Measurements from ENCODE around the gene KRTAP4-2.
"Not testable (repeated sequence)": the region's sequence is repeated elsewhere in the genome, so short reads cannot be mapped to it uniquely, and the experiment has no call there.

KRTAP4-2 gene

DNA sequence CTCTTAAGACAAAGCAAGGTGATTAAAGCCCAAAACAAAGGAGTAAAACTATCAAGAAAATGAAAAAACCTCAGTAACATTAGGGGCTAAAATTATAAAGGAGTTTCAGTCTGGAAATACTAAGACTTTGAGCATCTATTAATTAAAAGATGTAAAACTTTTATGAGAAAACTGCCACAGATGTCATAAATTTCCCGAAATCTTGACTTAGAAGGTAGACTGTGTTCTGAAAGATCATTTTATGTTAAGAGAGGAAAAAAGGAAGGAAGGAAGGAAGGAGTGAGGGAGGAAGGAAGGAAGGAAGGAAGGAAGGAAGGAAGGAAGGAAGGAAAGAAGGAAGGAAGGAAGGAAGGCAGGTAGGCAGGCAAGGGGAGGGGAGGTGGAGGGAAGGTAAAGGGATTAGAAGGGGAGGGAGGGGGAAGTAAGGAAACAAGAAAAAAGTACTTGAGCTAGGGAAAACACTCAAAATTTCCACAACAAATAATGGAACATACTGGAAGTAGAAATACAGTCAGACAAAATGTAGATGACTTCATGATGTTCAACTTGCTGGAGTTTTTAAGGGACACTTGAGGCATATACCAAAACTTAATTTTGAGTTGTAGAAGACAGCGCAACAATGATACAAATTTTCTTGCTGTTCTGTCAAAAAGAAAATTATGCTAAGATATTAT, 30.4 kb downstream of the KRTAP4-2 start:
- TF ChIP-seq, protein P1, sequence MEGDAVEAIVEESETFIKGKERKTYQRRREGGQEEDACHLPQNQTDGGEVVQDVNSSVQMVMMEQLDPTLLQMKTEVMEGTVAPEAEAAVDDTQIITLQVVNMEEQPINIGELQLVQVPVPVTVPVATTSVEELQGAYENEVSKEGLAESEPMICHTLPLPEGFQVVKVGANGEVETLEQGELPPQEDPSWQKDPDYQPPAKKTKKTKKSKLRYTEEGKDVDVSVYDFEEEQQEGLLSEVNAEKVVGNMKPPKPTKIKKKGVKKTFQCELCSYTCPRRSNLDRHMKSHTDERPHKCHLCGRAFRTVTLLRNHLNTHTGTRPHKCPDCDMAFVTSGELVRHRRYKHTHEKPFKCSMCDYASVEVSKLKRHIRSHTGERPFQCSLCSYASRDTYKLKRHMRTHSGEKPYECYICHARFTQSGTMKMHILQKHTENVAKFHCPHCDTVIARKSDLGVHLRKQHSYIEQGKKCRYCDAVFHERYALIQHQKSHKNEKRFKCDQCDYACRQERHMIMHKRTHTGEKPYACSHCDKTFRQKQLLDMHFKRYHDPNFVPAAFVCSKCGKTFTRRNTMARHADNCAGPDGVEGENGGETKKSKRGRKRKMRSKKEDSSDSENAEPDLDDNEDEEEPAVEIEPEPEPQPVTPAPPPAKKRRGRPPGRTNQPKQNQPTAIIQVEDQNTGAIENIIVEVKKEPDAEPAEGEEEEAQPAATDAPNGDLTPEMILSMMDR (IDR thresholded peaks at IDR 0.05; ENCODE audit: borderline replicate concordance, insufficient read depth, low read depth, low read length), result no peak

DNA sequence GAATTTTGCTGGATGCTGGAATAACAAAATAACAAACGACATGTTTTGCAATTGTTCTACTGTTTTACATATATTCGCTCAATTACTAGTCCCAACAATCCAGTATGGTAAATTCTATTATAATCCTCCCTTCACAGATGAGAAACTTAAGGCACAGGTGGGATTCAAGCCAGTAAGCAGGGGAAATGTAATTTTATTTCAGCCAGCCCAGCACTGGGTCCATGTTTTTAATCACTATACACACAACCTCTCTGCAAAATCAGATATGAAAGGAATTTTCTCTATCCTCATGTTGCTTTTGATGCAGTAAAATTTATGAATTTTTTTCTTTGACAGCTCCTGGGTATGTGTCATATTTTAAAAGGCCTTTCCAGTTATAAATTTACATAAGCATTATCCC, 32.8 kb downstream of the KRTAP4-2 start:
- TF ChIP-seq, protein P1 (IDR thresholded peaks at IDR 0.05; ENCODE audit: borderline replicate concordance, insufficient read depth, low read depth, low read length), result no peak
- H3K4me3 ChIP-seq (ENCODE audit: low read depth, low read length), result no peak overlapping the region

More for the DNA sequence above, 30.4 kb downstream of the KRTAP4-2 start:
- no peak overlapping the region for H3K4me3 ChIP-seq (ENCODE audit: low read depth, low read length)

DNA sequence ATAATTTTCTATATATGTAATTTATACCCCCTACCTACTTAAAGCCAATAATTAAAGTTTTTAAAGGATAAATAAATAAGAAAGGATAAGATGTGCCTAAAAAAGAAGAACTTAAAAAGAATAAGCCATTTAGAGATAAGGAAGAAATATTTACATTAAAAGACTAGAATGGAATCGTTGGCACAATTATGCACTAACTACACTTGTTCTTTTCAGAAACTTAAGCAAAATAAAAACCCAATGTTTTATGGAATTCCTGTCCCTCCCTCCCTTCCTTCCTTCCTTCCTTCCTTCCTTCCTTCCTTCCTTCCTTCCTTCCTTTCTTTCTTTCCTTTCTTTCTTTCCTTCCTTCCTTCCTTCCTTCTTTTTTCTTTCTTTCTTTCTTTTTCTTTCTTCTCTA, 33.2 kb downstream of the KRTAP4-2 start:
- no peak overlapping the region for H3K4me3 ChIP-seq (ENCODE audit: low read depth, low read length)
- TF ChIP-seq, protein P1 (IDR thresholded peaks at IDR 0.05; ENCODE audit: borderline replicate concordance, insufficient read depth, low read depth, low read length), result no peak

DNA sequence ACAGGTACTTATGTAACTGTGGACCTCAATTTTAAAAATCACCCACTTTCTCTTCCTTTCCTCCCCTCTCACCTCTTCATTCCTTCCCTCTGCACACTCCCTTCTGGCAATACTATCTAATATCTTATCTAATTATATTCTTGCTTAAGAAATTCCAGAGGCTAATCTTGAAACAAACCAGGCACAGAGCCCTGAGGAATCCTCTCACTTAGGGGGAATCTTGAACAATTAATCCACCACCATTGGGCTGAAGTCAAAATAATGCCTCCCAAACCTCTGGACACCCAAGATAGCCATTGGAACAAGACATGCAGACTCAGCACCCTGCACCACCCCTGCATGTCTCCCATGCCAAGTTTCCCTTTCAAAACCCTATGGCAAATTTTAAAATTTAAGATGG, 36.7 kb downstream of the KRTAP4-2 start:
- no peak overlapping the region for H3K4me3 ChIP-seq (ENCODE audit: low read depth, low read length)

DNA sequence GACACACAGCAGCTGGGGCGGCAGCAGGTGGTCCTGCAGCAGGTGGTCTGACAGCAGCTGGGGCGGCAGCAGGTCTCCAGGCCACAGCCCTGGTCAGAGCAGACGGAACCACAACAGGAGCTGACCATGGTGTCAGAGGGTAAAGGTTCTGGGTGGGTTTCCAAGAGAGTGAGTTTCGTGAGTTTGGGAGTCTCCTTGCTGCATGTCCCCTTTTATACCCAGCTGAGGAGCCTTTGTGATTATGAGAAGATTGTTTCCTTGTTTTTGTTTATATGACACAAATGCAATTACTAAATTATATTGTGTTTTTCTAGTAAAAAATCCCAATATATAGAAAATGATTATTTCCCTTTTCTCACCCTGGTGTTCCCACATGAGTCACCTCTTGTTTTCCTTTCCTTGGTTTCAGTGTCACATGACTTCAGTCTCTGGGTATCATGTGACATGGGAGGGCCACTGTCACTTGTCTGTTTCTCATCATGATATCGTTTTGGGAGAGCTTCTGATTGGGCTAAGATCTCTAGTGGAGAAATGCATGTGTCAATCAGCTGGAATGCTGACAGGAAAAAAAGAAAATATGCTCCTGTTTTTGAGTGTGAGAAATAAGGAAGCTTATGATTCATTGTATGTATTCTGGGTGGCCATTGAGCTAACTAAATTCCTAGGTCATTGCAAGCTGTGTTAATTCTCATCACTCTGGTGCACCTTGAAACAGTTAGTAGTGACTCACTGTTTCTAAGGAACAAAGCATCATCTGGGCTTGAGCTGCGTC, 37.5 kb downstream of the KRTAP4-2 start, which contains the start of gene KRTAP4-6:
KRTAP4-6 (minus strand) TSS at position 185 of the 772 bp plus-strand sequence; CDS start at position 128, 57 bp downstream.
- no peak within 1 kb of the TSS for H3K4me3 ChIP-seq (ENCODE audit: low read depth, low read length)
- TF ChIP-seq, protein P1 (IDR thresholded peaks at IDR 0.05; ENCODE audit: borderline replicate concordance, insufficient read depth, low read depth, low read length), result no peak

More for the DNA sequence above, 36.7 kb downstream of the KRTAP4-2 start:
- TF ChIP-seq, protein P1 (IDR thresholded peaks at IDR 0.05; ENCODE audit: borderline replicate concordance, insufficient read depth, low read depth, low read length), result no peak

DNA sequence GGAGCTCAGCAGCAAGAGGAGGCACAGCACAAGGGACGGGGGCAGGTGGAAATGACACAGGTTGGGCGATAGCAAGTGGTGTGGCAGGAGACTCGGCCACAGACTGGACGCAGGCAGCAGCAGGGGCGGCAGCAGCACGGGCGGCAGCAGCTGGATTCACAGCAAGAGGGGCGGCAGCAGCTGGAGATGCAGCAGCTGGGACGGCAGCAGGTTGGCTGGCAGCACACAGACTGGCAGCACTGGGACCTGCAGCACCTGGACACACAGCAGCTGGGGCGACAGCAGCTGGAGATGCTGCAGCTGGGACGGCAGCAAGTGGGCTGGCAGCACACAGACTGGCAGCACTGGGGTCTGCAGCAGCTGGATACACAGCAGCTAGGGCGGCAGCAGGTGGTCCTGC, 38.2 kb downstream of the KRTAP4-2 start:
- not testable (repeated sequence) for H3K4me3 ChIP-seq (ENCODE audit: low read depth, low read length)

DNA sequence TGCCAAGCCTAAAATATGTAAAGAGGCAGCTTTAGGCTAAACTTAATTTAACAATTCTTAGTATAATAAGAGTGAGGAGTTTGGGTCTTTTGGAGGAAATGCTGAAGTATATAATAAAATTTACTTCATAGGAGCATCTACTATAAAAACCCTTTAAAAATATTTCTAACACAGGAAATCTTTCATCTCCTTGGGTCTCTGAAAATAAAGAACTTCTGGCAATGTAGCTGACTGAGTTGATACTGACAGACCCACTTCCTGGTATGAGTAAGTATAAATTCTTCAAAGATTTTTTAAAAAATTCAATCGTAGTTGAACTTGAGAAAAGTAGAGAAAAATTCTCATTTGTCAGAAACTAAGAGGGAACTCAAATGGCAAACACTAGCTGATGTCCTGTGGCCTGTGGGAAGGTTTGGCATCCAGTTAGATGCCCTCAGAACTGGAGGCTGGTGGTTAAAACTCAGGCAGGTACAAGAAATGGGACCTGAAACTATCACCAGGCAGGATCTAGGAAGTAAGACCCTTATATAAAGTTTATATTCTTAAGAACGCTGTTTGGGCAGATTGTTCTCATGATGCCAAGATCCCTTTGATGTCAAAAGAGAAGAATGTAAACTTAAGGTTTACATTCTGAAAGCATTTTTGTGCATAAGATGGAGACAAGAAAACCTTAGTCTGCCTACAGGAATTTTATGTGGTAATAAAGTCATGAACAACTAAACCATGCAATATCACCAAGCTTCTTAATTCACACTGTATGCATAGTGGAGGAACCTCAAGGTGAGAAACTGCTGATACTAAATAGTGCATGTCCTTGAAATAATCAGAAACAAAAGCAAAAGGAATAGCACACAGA, 43.9 kb downstream of the KRTAP4-2 start:
- TF ChIP-seq, protein P1 (IDR thresholded peaks at IDR 0.05; ENCODE audit: borderline replicate concordance, insufficient read depth, low read depth, low read length), result no peak
- H3K4me3 ChIP-seq (ENCODE audit: low read depth, low read length), result no peak overlapping the region
